GM12892 (cell line): ENCODE results near the gene BRSK2.

Source experiments
- DNase-seq: peaks from one replicate; pipeline ENCODE4 v3.0.0; 2011; ENCODE audit not compliant: insufficient read length
- FAIRE-seq: peaks from 2 replicates; lab custom pipeline; 2011; peaks lifted over from hg19 to GRCh38; lab: Jason Lieb, UNC
- POLR2A ChIP-seq: IDR thresholded peaks from 2 replicates; pipeline ENCODE4 v1.6.1; 2011; ENCODE audit warnings: low read depth, low read length, control low read depth
- POLR2AphosphoS5 ChIP-seq: IDR thresholded peaks from 2 replicates; pipeline ENCODE4 v1.6.1; 2011; ENCODE audit warnings: low read depth, low read length, control low read depth
- TAF1 ChIP-seq: IDR thresholded peaks from 2 replicates; pipeline ENCODE4 v1.6.1; 2011; ENCODE audit warnings: low read depth, mild to moderate bottlenecking, control low read depth, low read length, borderline replicate concordance

The BRSK2 gene

DNA sequence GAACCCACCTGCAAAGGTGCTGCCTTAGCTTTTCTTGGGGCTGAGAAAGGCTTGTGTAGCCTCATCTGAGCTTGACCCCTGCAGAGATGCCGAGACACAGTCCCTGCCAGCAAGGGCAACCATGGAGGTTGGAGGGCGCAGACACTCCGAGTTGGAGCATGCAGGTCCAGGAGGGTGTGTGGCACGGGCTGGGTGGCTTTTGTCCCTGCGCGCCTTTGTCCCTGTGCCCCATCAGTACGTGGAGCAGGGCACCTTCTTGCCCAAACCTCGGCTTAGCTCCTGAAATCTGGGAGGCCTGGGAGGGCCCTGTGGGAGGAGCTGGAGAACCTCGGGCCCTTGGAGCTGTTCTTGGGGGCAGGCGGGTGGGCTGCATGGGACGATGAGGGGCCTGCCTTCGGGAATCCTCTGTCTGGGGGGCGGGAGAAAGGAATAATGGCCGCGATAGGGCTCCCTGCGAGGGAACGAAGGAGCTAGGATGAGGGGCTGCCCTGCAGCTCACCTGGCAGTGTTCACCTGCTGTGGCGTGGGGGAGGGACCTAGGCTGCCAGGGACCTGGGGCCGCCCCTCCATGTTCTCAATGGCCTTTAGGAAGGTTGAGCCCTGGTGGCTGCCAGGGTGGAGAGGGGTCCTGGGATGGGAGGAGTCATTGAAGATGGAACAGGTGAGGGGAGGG is 3.4 kb downstream of the BRSK2 start:
- DNase-seq (no peak), FAIRE-seq (no peak)
- TF ChIP-seq TAF1 (no peak), POLR2A (no peak), POLR2AphosphoS5 (no peak)

DNA sequence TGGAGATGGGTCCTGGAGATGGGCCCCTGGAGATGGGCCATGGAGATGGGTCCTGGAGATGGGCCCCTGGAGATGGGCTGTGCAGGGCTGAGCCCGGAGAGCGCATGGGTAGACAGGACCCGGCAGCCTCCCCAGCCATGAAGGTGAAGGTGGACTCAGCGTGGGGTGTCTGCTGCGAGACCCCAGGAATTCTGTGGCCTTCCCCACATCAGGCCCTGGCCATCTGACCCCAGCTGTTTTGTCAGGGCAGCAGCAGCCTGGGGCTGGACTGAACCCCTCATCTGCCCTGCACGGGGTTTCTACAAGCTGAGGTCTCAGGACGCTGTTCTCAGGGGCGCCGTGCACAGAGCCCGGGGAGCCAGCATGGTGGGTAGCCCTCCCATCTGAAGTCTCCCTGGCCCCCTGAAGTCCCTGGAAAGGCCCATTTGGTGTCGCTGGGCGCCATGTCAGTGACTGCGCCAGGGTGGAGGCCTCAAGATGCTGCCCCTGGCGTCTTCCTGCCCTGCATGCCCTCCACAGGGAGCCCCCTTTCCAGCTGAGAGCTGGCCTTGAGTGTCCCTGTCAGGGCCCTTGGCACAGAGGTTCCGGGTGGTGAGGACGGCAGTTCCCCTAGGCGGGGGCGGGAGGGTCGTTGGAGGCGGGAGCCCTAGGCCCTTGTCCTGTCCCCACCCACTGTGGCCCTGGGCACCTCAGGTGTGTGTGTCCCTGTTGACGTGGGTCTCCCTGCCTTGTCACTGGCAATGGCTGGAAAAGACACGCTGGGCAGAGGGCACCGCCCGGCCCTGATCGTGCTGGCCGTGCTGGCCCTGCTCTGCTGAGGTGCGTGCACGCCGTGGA is 5.4 kb downstream of the BRSK2 start:
- TF ChIP-seq TAF1 (no peak), POLR2AphosphoS5 (no peak), POLR2A (no peak)
- FAIRE-seq (no peak), DNase-seq (no peak)

DNA sequence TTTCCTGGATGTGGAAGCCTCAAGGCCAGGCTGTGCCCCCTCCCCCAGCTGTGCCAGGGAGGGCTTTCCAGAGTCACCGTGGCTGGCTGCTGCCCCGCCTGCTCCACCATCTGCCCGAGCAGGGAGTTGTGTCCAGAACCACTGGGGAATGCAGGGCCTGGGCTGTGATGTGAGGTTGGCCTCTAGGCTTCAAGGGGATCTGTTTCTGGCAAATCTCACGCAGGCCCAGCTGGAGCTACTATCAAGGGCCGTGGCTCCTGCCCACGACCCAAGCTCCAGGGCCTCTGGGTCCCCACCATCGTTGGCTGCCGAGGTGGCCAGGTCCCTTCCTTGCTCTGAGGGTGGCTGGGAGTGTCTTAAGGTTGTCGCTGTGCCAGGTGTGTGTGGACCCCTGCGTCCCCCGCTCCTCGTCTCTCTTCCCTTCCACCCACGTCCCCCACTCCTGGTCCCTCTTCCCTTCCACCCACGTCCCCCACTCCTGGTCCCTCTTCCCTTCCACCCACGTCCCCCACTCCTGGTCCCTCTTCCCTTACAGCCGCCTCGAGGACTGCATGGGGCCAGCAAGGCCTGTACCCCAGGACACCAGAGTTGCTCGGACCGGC is 6.1 kb downstream of the BRSK2 start:
- FAIRE-seq (no peak), DNase-seq (no peak)
- TF ChIP-seq POLR2AphosphoS5 = no peak

DNA sequence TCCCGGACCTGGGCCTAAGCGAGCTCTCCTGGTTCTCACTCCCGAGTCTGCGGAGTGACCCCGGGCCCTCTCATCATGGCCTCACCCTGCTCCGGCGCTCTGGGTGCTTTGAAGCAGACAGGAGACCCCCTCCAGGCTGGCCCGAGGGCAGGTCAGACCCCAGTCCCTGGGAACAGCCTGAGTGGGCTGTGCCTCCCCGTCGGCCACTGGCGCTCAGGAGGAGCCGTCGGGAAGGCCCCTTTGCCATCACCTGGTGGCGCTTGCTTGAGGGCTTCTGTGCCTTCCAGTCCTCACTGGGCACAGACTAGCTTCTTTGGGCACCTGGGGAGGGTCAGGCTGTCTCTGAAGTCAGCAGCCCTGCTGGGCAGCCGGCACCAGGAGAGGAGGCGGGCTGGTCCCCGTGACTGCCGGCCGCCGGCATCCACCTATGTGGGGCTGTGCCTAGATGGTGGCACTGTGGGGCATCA is 6.7 kb downstream of the BRSK2 start:
- TF ChIP-seq POLR2A (no peak), POLR2AphosphoS5 (no peak), TAF1 (no peak)
- DNase-seq (no peak), FAIRE-seq (no peak)

DNA sequence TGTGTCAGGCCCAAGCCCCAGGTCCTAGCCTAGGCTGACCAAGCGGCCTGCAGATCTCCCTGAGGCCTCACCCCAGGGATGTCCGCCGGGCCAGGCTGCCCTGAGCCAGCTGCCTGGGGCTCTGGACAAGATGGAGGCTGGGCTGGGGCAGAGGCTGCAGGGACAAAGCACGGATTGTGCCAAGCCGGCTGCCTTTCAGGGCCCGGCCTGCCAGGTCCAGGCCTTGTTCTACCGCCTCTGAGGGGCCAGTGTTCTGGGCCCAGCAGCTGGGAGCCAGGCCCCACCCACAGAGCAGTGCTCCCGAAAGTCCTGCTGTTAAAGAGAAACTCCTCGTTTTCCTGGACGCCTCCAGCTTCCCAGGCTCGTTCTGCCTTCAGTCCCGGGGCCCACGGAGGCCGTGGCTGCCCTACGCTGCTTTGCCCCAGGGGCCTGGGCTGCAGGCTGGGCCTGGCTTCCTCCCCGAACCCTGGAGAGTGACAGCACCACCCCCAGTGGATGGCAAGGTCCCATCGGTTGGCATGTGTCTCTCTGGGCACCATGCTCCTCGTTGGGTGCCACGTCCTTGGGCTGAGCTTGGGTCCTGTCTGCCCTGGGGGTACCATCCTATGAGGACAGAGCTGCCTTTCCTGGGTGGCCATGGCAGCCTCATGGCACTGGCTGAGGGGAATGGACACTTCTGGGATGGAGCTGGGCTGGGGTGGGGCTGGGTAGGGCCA is 7.6 kb downstream of the BRSK2 start:
- FAIRE-seq (no peak), DNase-seq (no peak)
- TF ChIP-seq POLR2A = no peak
- TF ChIP-seq TAF1 = no peak

DNA sequence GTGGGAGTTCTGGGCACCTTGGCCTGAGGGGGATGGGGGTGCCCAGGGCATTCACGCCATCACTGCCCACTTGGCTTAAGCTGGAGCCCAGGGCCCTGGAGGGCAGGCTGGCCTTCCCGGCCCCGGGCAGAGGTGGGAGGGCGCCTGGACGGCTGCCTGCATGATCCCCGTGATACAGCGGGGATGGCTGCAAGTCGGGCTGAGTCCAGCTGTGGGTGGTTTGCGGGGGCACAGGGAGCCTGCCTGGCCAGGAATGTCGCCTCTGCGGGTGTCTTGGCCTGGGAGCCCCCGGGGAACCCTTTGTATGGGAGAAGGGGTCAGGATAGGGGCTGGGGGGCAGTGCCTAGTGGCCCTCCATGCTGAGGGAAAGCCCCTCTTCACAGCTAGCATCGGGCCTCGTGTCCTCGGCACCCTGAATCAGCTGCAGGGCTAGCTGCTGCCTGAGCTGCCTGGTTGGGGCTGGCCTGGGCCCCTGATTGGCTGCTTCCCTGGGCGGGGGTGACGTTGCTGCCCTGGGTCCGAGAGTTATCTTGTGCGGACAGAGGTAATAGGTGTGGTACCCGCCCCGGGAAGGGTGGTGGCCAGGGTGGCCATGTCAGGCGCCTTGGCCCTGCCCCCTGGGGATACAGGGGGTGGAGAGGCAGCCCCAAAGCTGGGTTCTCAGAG is 8.3 kb downstream of the BRSK2 start:
- TF ChIP-seq TAF1 (no peak), POLR2A (no peak), POLR2AphosphoS5 (no peak)
- no peak for DNase-seq
- no peak for FAIRE-seq

DNA sequence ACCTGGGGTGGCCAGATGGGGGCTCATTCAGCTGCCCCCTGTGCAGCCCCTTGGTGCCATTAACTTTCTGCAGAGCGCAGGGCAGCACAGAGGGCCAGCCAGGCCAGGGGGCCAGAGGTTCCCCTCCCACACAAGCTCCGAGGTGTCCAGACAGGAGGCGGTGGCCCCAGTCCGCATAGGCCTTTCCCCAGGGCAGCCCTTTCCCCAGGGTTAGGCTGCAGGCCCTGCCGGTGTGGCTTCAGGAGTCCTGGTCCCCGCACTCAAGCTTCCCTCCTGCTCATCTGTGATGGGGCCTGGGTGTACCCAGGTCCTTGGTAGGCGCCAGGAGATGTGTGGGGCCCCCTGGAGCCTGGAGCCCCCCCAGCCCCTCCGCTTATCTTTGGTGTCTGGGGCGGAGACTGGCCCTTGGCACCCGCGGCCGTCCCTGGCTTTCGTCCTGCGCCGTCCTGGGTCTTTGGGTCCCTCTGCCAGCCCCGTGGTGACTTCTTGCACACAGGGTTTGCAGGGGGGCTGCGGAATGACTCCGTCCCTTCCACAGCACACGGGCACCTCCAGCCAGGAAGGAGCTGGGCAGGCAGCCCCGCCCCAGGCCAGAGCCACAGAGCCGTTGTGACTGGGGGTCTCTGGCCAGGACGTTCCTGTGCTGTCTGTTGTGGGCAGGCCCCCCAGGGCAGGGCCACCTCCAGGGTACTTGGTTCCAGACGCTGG is 8.9 kb downstream of the BRSK2 start:
- FAIRE-seq = no peak
- DNase-seq = no peak
- TF ChIP-seq POLR2A (no peak), TAF1 (no peak), POLR2AphosphoS5 (no peak)

DNA sequence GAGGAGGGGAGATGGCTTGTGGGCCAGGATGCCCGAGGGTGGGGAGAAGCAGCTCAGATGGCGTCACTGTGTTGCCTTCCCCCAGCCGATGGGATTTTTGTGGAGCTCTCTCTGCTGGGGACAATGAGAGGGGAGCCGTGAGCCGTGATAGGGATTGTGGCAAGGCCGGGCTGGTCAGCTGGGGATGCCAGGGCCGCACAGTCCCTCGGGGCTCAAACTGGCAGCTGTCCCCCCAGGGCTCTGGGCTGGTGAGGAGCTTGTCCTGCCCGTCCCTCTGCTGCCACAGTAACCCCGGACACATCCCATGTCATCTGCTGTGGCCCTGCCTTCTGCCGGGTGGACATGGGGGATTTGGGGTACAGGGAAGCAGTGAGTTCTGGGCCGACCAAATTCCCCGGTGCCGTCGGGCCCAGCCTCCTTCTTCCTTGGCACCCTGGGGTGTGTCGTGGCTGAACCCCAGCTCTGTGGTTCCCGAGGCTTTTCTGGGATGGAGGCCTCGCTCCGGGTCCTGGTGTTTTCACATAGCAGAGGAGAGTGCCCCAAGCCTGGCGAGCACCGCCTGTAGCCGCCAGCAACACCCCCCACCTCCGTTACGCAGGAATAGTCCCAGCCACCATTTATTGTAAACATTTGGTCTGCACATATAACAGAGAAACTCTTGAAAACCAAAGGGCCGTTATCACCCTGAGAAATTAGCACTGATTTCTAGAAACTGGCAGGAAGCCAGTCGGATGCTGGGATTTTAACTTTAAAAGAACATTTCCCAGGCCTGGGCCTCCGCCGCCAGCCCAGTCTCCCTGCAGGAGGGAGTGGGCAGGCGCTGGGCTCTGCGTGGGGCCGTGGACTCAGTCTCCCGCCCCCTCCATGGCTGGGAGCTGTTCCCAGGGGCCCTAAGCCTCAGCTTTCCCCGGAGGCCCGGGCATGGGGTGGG is 9.9 kb downstream of the BRSK2 start:
- DNase-seq (no peak), FAIRE-seq (no peak)
- no peak for TF ChIP-seq POLR2AphosphoS5
- no peak for TF ChIP-seq POLR2A
- TF ChIP-seq TAF1 = no peak

DNA sequence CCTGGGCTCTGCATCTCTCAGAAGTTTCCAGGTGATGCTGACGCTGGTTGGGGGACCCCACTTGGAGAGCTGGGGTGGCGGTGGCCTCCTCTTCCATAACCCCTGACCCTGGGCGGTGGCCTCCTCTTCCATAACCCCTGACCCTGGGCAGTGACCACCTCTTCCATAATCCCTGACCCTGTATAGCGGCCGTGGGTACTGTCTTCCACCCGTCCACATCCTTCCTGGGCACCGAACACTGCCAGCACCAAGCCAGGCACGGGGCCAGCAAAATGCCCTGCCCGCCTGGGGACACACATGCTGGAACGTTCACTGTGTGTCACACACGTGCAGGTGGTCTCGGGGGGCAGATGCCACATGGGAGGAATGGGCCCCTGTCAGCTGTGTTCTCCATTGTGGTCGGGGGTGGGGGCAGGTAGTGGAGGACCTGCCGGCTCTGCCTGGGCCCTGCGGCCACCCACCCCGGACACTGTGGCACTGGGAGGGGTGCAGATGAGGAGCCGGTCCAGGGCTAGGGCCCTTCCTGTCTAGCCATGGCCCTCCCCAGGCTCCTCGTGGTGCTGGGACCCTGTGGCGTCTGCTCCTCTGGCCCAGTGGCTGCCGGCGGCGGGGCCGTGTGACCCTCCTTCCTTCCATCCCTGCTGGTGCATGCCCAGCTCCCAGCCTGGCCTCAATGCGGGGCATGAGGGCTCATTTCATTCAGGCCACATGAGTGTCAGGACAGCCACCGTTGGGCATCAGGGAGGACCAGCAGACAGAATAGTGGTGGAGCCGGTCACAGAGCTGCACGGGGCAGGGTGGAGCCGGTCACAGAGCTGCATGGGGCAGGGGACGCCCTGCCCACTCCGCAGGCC is 10.8 kb downstream of the BRSK2 start:
- DNase-seq (no peak), FAIRE-seq (no peak)
- no peak for TF ChIP-seq POLR2A

DNA sequence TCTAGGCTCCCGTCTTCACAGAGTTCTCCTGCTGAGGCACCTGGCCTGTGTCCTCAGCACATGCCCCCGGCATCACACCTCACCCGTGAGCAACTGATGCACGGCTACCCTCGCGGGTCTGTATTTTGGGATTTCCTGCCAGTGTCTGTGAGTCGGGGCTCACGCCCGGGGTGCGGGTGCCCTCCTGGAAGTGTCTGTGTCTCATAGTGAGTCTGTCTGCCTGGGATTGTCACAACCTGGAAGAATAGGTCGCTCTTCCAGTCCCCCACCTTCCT is 11.4 kb downstream of the BRSK2 start:
- FAIRE-seq = no peak
- DNase-seq = no peak
- TF ChIP-seq POLR2AphosphoS5 (no peak), TAF1 (no peak), POLR2A (no peak)
